HG03575 (cell line): ENCODE measurements around the gene SMAD3.

ENCODE experiments used
- ATAC-seq: cut with Tn5 transposase; IDR thresholded peaks from one replicate; pipeline ENCODE4 v1.9.1; 2021; ENCODE audit not compliant: unreplicated experiment, insufficient number of reproducible peaks, low FRiP score; ENCODE audit errors: extremely low read depth

Gene SMAD3

GRCh38 chr15:67183443-67184169, 118.2 kb downstream of the SMAD3 start:
- ATAC-seq, result no peak

GRCh38 chr15:67184208-67184925, 119.0 kb downstream of the SMAD3 start:
- no peak for ATAC-seq

- ATAC-seq, result no peak
Measured at GRCh38 chr15:67185051-67185450, 119.6 kb downstream of the SMAD3 start.

GRCh38 chr15:67185621-67186225, 120.3 kb downstream of the SMAD3 start:
- no peak for ATAC-seq

GRCh38 chr15:67186226-67186649, 120.8 kb downstream of the SMAD3 start:
- ATAC-seq, result no peak

GRCh38 chr15:67186688-67187087, 121.3 kb downstream of the SMAD3 start:
- ATAC-seq, result no peak

GRCh38 chr15:67187351-67187854, 122.0 kb downstream of the SMAD3 start:
- ATAC-seq, result no peak

GRCh38 chr15:67188551-67189218, 123.3 kb downstream of the SMAD3 start:
- ATAC-seq, result no peak

- no peak for ATAC-seq
Measured at GRCh38 chr15:67189326-67190051, 124.1 kb downstream of the SMAD3 start.

GRCh38 chr15:67190326-67190725, 124.9 kb downstream of the SMAD3 start:
- no peak for ATAC-seq

- no peak for ATAC-seq
Measured at GRCh38 chr15:67190813-67191212, 125.4 kb downstream of the SMAD3 start.

- ATAC-seq, result no peak
Measured at GRCh38 chr15:67192185-67192820, 126.9 kb downstream of the SMAD3 start.

GRCh38 chr15:67193223-67193990, 128.0 kb downstream of the SMAD3 start:
- no peak for ATAC-seq

GRCh38 chr15:67194171-67195114, 129.0 kb downstream of the SMAD3 start:
- ATAC-seq, result no peak

GRCh38 chr15:67195305-67195704, 129.9 kb downstream of the SMAD3 start:
- ATAC-seq, result no peak

- ATAC-seq, result no peak
Measured at GRCh38 chr15:67196222-67196621, 130.8 kb downstream of the SMAD3 start.
